ENCODE measurements around the gene STARD4. TPM values are rescaled to one million over a fixed set of nuclear protein-coding genes. Genes with fewer than 3 reads are reported as not detected.

STARD4 gene
- total RNA-seq, 1 experiment from 2014 or later = 29.3 TPM

DNA sequence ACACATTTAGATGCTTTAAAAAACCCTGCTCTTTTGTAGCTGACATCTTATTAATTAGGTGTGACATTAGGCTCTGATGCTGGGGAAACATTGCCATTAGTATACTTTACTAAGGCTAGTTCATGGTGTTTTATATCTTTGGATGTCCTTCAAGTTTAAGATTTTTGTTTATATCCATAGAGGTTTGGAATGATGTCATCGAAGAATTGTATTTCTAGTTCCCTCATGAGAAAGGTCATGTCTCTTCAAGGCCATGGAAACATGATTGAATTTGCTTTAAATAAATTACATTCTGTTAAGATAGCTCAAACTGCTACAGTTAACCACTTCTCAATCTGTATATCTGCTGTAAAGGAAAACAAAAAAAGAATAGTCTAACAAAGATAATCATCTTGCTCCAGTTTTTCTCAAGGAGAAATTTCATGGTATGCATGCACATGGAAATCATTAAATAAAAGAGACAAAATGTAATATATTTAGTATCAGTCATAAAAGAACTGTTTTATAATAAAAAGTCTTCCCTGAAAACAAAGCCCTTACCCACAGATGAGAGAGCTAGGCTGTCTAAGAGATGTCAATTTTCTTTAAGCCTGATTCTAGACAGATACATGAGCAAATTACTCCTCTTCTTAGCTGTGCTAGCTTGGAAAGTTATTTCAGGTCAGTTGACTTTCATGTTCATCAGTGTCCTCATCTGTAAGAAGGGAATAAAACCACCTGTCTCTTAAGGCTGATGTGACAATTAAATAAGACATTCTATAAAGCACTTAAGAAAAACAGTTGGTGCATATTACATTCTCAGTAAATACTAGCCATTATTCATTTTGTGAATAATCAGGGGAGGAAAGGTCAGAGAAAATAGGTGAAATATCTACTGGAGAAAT is 25.0 kb upstream of the STARD4 start:
- H3K27me3 ChIP-seq (ENCODE audit: low read length) = no peaks in the 10 kb centered on the region
- H3K27ac ChIP-seq (ENCODE audit: low read length) = no peak overlapping the region
- H3K9me2 ChIP-seq (replicated peaks; ENCODE audit: insufficient read depth, low read length) = no peaks in the 10 kb centered on the region
- no peak overlapping the region for H3K4me2 ChIP-seq (ENCODE audit: low read depth, low read length, poor library complexity, severe bottlenecking)
- H2AFZ ChIP-seq (ENCODE audit: low read length) = no peak overlapping the region
- H3K4me3 ChIP-seq (ENCODE audit: low read length) = no peak overlapping the region
- H3K4me1 ChIP-seq (ENCODE audit: low read length) = no peaks in the 10 kb centered on the region
- no peak for DNase-seq
- H3K9me3 ChIP-seq (ENCODE audit: low read length) = no peaks in the 10 kb centered on the region
- H3K9ac ChIP-seq (ENCODE audit: low read length) = no peak overlapping the region
- H3K79me2 ChIP-seq (ENCODE audit: low read length) = no peaks in the 10 kb centered on the region
- H3K36me3 ChIP-seq (ENCODE audit: insufficient read depth, low read length) = no peaks in the 10 kb centered on the region
- H4K20me1 ChIP-seq (ENCODE audit: insufficient read depth, low read depth, low read length) = no peaks in the 10 kb centered on the region

- no peaks in the 10 kb centered on the region for H3K36me3 ChIP-seq (ENCODE audit: insufficient read depth, low read length)
- H3K27me3 ChIP-seq (ENCODE audit: low read length) = no peaks in the 10 kb centered on the region
- H4K20me1 ChIP-seq (ENCODE audit: insufficient read depth, low read depth, low read length) = no peaks in the 10 kb centered on the region
- H3K9ac ChIP-seq (ENCODE audit: low read length) = no peak overlapping the region
- H3K4me1 ChIP-seq (ENCODE audit: low read length) = no peaks in the 10 kb centered on the region
- no peak overlapping the region for H3K4me2 ChIP-seq (ENCODE audit: low read depth, low read length, poor library complexity, severe bottlenecking)
- H2AFZ ChIP-seq (ENCODE audit: low read length) = no peak overlapping the region
- H3K79me2 ChIP-seq (ENCODE audit: low read length) = no peaks in the 10 kb centered on the region
- no peaks in the 10 kb centered on the region for H3K9me3 ChIP-seq (ENCODE audit: low read length)
- H3K27ac ChIP-seq (ENCODE audit: low read length) = no peak overlapping the region
- DNase-seq = no peak
- no peak overlapping the region for H3K4me3 ChIP-seq (ENCODE audit: low read length)
- H3K9me2 ChIP-seq (replicated peaks; ENCODE audit: insufficient read depth, low read length) = no peaks in the 10 kb centered on the region
Observed at GRCh38 chr5:111535879-111536549, 23.7 kb upstream of the STARD4 start.

DNA sequence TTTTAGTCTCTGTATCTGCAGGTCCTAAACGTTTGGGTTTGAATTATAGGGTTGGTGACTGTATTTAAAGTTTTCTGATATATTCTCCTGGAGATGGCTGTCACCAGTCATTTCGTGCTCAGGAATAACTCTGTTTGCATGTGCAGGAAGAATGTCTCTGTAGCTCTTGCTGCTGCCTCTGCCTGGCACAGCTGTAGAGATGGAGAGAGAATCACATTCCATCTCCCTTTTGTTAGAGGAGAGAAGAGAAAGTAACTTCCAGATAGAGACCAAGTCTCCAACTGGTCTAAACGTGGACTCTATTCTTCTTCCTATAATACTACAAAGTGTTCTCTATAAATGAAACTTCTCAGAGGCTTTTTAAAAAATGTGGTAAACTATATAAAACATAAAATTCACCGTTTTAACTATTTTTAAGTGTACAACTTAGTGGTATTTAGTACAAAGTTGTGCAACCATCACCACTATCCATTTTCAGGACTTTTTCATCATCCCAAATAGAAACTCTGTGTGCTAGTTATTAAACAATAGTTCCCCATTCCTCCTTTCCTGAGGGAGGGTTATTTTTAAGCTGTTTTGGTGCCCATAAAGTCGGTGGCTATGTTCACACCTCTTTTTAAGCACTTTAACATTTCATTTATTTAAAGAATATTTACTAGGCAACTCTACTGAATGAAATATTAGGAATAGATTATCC is 20.7 kb upstream of the STARD4 start:
- Histone ChIP-seq H3K36me3 (ENCODE audit: insufficient read depth, low read length) (no peaks in the 10 kb centered on the region), H3K4me3 (ENCODE audit: low read length) (no peak overlapping the region), H3K4me1 (ENCODE audit: low read length) (no peaks in the 10 kb centered on the region), H3K27ac (ENCODE audit: low read length) (no peak overlapping the region), H3K4me2 (ENCODE audit: low read depth, low read length, poor library complexity, severe bottlenecking) (no peak overlapping the region), H3K9me3 (ENCODE audit: low read length) (no peaks in the 10 kb centered on the region), H2AFZ (ENCODE audit: low read length) (no peak overlapping the region), H4K20me1 (ENCODE audit: insufficient read depth, low read depth, low read length) (no peaks in the 10 kb centered on the region), H3K27me3 (ENCODE audit: low read length) (no peaks in the 10 kb centered on the region), H3K79me2 (ENCODE audit: low read length) (no peaks in the 10 kb centered on the region), H3K9me2 (replicated peaks; ENCODE audit: insufficient read depth, low read length) (no peaks in the 10 kb centered on the region), H3K9ac (ENCODE audit: low read length) (no peak overlapping the region)
- DNase-seq = no peak

DNA sequence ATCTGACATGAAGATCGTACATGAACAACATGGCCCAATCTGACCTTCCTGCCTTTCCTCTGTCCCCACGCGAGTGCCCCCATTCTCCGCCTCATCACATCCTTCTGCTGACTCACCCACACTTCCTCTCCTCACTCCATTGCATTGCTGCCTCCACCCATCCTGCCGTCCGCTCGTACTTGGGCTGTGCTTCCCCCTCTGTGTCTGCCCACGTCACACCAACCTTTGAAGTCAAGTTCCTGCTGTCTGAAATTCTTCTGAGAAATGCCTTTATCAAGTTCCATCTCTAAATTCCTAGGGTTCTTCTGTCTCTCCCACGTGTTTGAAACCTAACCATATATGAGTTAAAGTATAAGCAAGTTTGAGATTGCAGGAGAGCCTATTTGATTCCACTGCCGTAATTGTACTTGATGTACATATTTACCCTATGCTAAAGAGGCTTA is 18.0 kb upstream of the STARD4 start:
- no peaks in the 10 kb centered on the region for H3K9me2 ChIP-seq (replicated peaks; ENCODE audit: insufficient read depth, low read length)
- H3K9ac ChIP-seq (ENCODE audit: low read length) = no peak overlapping the region
- no peaks in the 10 kb centered on the region for H3K79me2 ChIP-seq (ENCODE audit: low read length)
- no peaks in the 10 kb centered on the region for H4K20me1 ChIP-seq (ENCODE audit: insufficient read depth, low read depth, low read length)
- H3K9me3 ChIP-seq (ENCODE audit: low read length) = no peaks in the 10 kb centered on the region
- H3K4me2 ChIP-seq (ENCODE audit: low read depth, low read length, poor library complexity, severe bottlenecking) = no peak overlapping the region
- H3K27ac ChIP-seq (ENCODE audit: low read length) = no peak overlapping the region
- peak; percentile 56 for DNase-seq
- no peaks in the 10 kb centered on the region for H3K4me1 ChIP-seq (ENCODE audit: low read length)
- no peaks in the 10 kb centered on the region for H3K27me3 ChIP-seq (ENCODE audit: low read length)
- H3K4me3 ChIP-seq (ENCODE audit: low read length) = no peak overlapping the region
- H3K36me3 ChIP-seq (ENCODE audit: insufficient read depth, low read length) = no peaks in the 10 kb centered on the region
- H2AFZ ChIP-seq (ENCODE audit: low read length) = peak overlapping the region; percentile 34

GRCh38 chr5:111528056-111528455 is 15.7 kb upstream of the STARD4 start:
- H3K27me3 ChIP-seq (ENCODE audit: low read length) = no peaks in the 10 kb centered on the region
- no peaks in the 10 kb centered on the region for H4K20me1 ChIP-seq (ENCODE audit: insufficient read depth, low read depth, low read length)

DNA sequence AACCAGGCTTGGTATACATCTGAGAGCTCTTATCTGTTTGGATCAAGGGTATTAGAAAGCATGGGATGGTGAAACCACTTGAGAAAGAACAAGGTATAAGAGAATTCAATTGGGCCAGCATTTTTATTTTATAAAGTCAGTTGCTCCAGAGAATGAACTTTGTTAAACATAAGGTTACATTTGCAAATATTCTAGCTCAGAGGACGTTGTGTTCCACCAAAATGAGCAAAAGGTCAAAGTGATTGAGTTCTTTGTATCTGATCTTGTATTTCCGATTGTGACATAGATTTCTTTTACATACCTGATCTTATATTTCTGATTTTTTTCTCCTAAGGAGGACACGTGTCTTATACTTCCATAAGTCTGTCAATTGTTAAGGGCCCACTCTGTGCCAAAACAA is 8.6 kb upstream of the STARD4 start:
- Histone ChIP-seq H3K27me3 (ENCODE audit: low read length) (no peaks in the 10 kb centered on the region), H3K36me3 (ENCODE audit: insufficient read depth, low read length) (no peaks in the 10 kb centered on the region), H3K4me3 (ENCODE audit: low read length) (no peak overlapping the region), H3K79me2 (ENCODE audit: low read length) (no peaks in the 10 kb centered on the region), H4K20me1 (ENCODE audit: insufficient read depth, low read depth, low read length) (no peaks in the 10 kb centered on the region), H3K9me3 (ENCODE audit: low read length) (no peaks in the 10 kb centered on the region), H3K9ac (ENCODE audit: low read length) (no peak overlapping the region), H3K4me2 (ENCODE audit: low read depth, low read length, poor library complexity, severe bottlenecking) (no peak overlapping the region), H2AFZ (ENCODE audit: low read length) (no peak overlapping the region), H3K9me2 (replicated peaks; ENCODE audit: insufficient read depth, low read length) (no peaks in the 10 kb centered on the region), H3K27ac (ENCODE audit: low read length) (no peak overlapping the region), H3K4me1 (ENCODE audit: low read length) (no peaks in the 10 kb centered on the region)
- DNase-seq = no peak

More at GRCh38 chr5:111528056-111528455, 15.7 kb upstream of the STARD4 start:
- H3K4me3 ChIP-seq (ENCODE audit: low read length) = no peak overlapping the region
- no peaks in the 10 kb centered on the region for H3K9me2 ChIP-seq (replicated peaks; ENCODE audit: insufficient read depth, low read length)
- no peaks in the 10 kb centered on the region for H3K9me3 ChIP-seq (ENCODE audit: low read length)
- H3K4me1 ChIP-seq (ENCODE audit: low read length) = no peaks in the 10 kb centered on the region
- no peak overlapping the region for H3K27ac ChIP-seq (ENCODE audit: low read length)
- H3K9ac ChIP-seq (ENCODE audit: low read length) = no peak overlapping the region
- H3K4me2 ChIP-seq (ENCODE audit: low read depth, low read length, poor library complexity, severe bottlenecking) = no peak overlapping the region
- DNase-seq = no peak
- H2AFZ ChIP-seq (ENCODE audit: low read length) = no peak overlapping the region
- no peaks in the 10 kb centered on the region for H3K36me3 ChIP-seq (ENCODE audit: insufficient read depth, low read length)
- H3K79me2 ChIP-seq (ENCODE audit: low read length) = no peaks in the 10 kb centered on the region

DNA sequence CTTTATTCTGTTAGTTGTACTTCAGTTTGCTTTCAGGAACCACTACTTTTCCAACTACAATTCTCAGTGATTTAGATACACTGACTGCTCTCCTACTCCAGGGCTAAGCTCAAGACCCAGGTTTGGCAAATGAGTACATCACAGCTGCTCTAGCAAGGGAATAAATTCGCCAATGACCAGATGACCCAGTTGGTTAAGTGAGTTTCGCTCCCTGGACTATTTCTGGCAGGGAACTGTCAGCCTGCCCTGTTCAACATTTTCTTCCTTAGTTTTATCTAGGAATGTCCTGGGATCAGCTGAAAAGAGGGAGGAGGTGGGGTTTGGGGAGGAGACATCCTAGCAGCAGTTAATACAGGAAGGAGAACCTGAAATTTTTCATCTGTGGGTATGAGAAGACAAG is 6.4 kb upstream of the STARD4 start:
- no peak overlapping the region for H3K4me3 ChIP-seq (ENCODE audit: low read length)
- H4K20me1 ChIP-seq (ENCODE audit: insufficient read depth, low read depth, low read length) = no peaks in the 10 kb centered on the region
- no peak overlapping the region for H2AFZ ChIP-seq (ENCODE audit: low read length)
- H3K36me3 ChIP-seq (ENCODE audit: insufficient read depth, low read length) = no peaks in the 10 kb centered on the region
- no peaks in the 10 kb centered on the region for H3K79me2 ChIP-seq (ENCODE audit: low read length)
- no peaks in the 10 kb centered on the region for H3K27me3 ChIP-seq (ENCODE audit: low read length)
- no peak overlapping the region for H3K9ac ChIP-seq (ENCODE audit: low read length)
- no peaks in the 10 kb centered on the region for H3K9me3 ChIP-seq (ENCODE audit: low read length)
- no peak for DNase-seq
- no peak overlapping the region for H3K4me2 ChIP-seq (ENCODE audit: low read depth, low read length, poor library complexity, severe bottlenecking)
- no peaks in the 10 kb centered on the region for H3K9me2 ChIP-seq (replicated peaks; ENCODE audit: insufficient read depth, low read length)
- no peaks in the 10 kb centered on the region for H3K4me1 ChIP-seq (ENCODE audit: low read length)
- no peak overlapping the region for H3K27ac ChIP-seq (ENCODE audit: low read length)

DNA sequence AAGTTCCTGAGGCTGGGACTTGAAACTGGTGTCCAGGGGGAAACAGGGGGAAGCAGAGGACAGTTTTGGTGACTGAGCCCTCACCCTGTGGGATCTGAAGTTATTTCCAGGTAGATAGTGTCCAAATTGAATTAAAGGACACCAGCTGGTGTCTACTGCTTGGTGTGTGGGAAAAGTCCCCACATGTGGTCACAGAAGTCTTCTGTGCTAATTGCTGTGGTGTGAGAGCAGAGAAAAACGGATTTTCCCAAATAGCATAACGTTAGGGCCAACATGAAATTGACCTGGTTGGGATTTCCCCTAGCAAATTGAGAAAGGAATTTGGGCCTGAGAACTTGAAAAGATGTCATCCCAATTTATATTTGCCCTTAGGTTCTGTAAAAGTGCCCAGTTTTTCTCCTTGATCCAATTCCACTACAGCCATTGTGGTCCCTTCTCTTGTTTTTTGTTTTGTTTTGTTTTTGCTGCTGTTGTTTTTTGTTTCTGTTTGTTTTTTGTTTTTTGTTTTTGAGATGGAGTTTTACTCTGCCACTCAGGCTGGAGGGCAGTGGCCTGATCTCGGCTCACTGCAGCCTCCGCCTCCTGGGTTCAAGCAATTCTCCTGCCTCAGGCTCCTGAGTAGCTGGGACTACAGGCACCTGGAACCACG is 5.6 kb upstream of the STARD4 start:
- Histone ChIP-seq H3K79me2 (ENCODE audit: low read length) (no peaks in the 10 kb centered on the region), H3K9ac (ENCODE audit: low read length) (no peak overlapping the region), H3K4me2 (ENCODE audit: low read depth, low read length, poor library complexity, severe bottlenecking) (no peak overlapping the region), H3K4me1 (ENCODE audit: low read length) (peaks cover 4% of the 10 kb centered on the region), H2AFZ (ENCODE audit: low read length) (no peak overlapping the region), H3K4me3 (ENCODE audit: low read length) (no peak overlapping the region), H3K9me3 (ENCODE audit: low read length) (no peaks in the 10 kb centered on the region), H4K20me1 (ENCODE audit: insufficient read depth, low read depth, low read length) (no peaks in the 10 kb centered on the region), H3K27ac (ENCODE audit: low read length) (no peak overlapping the region), H3K36me3 (ENCODE audit: insufficient read depth, low read length) (no peaks in the 10 kb centered on the region), H3K9me2 (replicated peaks; ENCODE audit: insufficient read depth, low read length) (no peaks in the 10 kb centered on the region), H3K27me3 (ENCODE audit: low read length) (no peaks in the 10 kb centered on the region)
- DNase-seq = no peak
